ENCODE data around the gene TJP2. TPM values are rescaled to one million over a fixed set of nuclear protein-coding genes. Genes with fewer than 3 reads are reported as not detected.

Gene TJP2
- total RNA-seq, 1 experiment from 2014 or later: 15.2 TPM

- DNase-seq (ENCODE audit: low read depth, low spot score): no peak
- in situ Hi-C loops (cut with HindIII; ENCODE audit: low pct_unique_long_range_greater_than_20kb, low sequenced_read_pairs): no loop called here
These were observed 63.7 kb downstream of the TJP2 start for GRCh38 chr9:69237702-69238295.

GRCh38 chr9:69243116-69243515 lies 69.0 kb downstream of the TJP2 start:
- in situ Hi-C loops (cut with HindIII; ENCODE audit: low pct_unique_long_range_greater_than_20kb, low sequenced_read_pairs): no loop called here
- peak; percentile 92 for DNase-seq (ENCODE audit: low read depth, low spot score)

GRCh38 chr9:69246629-69247028 lies 72.6 kb downstream of the TJP2 start:
- DNase-seq (ENCODE audit: low read depth, low spot score): no peak
- in situ Hi-C loops (cut with HindIII; ENCODE audit: low pct_unique_long_range_greater_than_20kb, low sequenced_read_pairs): no loop called here

- in situ Hi-C loops (cut with HindIII; ENCODE audit: low pct_unique_long_range_greater_than_20kb, low sequenced_read_pairs): no loop called here
These were observed 73.9 kb downstream of the TJP2 start for GRCh38 chr9:69248005-69248404.

GRCh38 chr9:69249337-69249736 lies 75.3 kb downstream of the TJP2 start:
- no peak for DNase-seq (ENCODE audit: low read depth, low spot score)

More at GRCh38 chr9:69248005-69248404, 73.9 kb downstream of the TJP2 start:
- no peak for DNase-seq (ENCODE audit: low read depth, low spot score)

GRCh38 chr9:69250681-69251080 lies 76.6 kb downstream of the TJP2 start:
- in situ Hi-C loops (cut with HindIII; ENCODE audit: low pct_unique_long_range_greater_than_20kb, low sequenced_read_pairs): no loop called here
- no peak for DNase-seq (ENCODE audit: low read depth, low spot score)

More at GRCh38 chr9:69249337-69249736, 75.3 kb downstream of the TJP2 start:
- in situ Hi-C loops (cut with HindIII; ENCODE audit: low pct_unique_long_range_greater_than_20kb, low sequenced_read_pairs): no loop called here

GRCh38 chr9:69252436-69252835 lies 78.4 kb downstream of the TJP2 start:
- in situ Hi-C loops (cut with HindIII; ENCODE audit: low pct_unique_long_range_greater_than_20kb, low sequenced_read_pairs): no loop called here

GRCh38 chr9:69253057-69253456 lies 79.0 kb downstream of the TJP2 start:
- peak; percentile 21 for DNase-seq (ENCODE audit: low read depth, low spot score)
- in situ Hi-C loops (cut with HindIII; ENCODE audit: low pct_unique_long_range_greater_than_20kb, low sequenced_read_pairs): no loop called here

More at GRCh38 chr9:69252436-69252835, 78.4 kb downstream of the TJP2 start:
- no peak for DNase-seq (ENCODE audit: low read depth, low spot score)

- in situ Hi-C loops (cut with HindIII; ENCODE audit: low pct_unique_long_range_greater_than_20kb, low sequenced_read_pairs): no loop called here
- no peak for DNase-seq (ENCODE audit: low read depth, low spot score)
These were observed 80.1 kb downstream of the TJP2 start for GRCh38 chr9:69254223-69254622.

- no peak for DNase-seq (ENCODE audit: low read depth, low spot score)
- in situ Hi-C loops (cut with HindIII; ENCODE audit: low pct_unique_long_range_greater_than_20kb, low sequenced_read_pairs): no loop called here
These were observed 81.5 kb downstream of the TJP2 start for GRCh38 chr9:69255591-69255990.

GRCh38 chr9:69258551-69258950 lies 84.5 kb downstream of the TJP2 start:
- no peak for DNase-seq (ENCODE audit: low read depth, low spot score)

GRCh38 chr9:69260161-69260560 lies 86.1 kb downstream of the TJP2 start:
- DNase-seq (ENCODE audit: low read depth, low spot score): no peak
- in situ Hi-C loops (cut with HindIII; ENCODE audit: low pct_unique_long_range_greater_than_20kb, low sequenced_read_pairs): no loop called here

More at GRCh38 chr9:69258551-69258950, 84.5 kb downstream of the TJP2 start:
- in situ Hi-C loops (cut with HindIII; ENCODE audit: low pct_unique_long_range_greater_than_20kb, low sequenced_read_pairs): no loop called here

- DNase-seq (ENCODE audit: low read depth, low spot score): peak; percentile 11
- in situ Hi-C loops (cut with HindIII; ENCODE audit: low pct_unique_long_range_greater_than_20kb, low sequenced_read_pairs): no loop called here
These were observed 87.6 kb downstream of the TJP2 start for GRCh38 chr9:69261636-69262035.

GRCh38 chr9:69264526-69264925 lies 90.4 kb downstream of the TJP2 start:
- in situ Hi-C loops (cut with HindIII; ENCODE audit: low pct_unique_long_range_greater_than_20kb, low sequenced_read_pairs): no loop called here
- DNase-seq (ENCODE audit: low read depth, low spot score): no peak

GRCh38 chr9:69265891-69266290 lies 91.8 kb downstream of the TJP2 start:
- DNase-seq (ENCODE audit: low read depth, low spot score): no peak
- in situ Hi-C loops (cut with HindIII; ENCODE audit: low pct_unique_long_range_greater_than_20kb, low sequenced_read_pairs): no loop called here

GRCh38 chr9:69272212-69272611 lies 98.1 kb downstream of the TJP2 start:
- in situ Hi-C loops (cut with HindIII; ENCODE audit: low pct_unique_long_range_greater_than_20kb, low sequenced_read_pairs): no loop called here
- no peak for DNase-seq (ENCODE audit: low read depth, low spot score)

- no peak for DNase-seq (ENCODE audit: low read depth, low spot score)
- in situ Hi-C loops (cut with HindIII; ENCODE audit: low pct_unique_long_range_greater_than_20kb, low sequenced_read_pairs): no loop called here
These were observed 99.1 kb downstream of the TJP2 start for GRCh38 chr9:69273161-69273560.

GRCh38 chr9:69276775-69277174 lies 102.7 kb downstream of the TJP2 start:
- no peak for DNase-seq (ENCODE audit: low read depth, low spot score)
- in situ Hi-C loops (cut with HindIII; ENCODE audit: low pct_unique_long_range_greater_than_20kb, low sequenced_read_pairs): no loop called here

- in situ Hi-C loops (cut with HindIII; ENCODE audit: low pct_unique_long_range_greater_than_20kb, low sequenced_read_pairs): no loop called here
- no peak for DNase-seq (ENCODE audit: low read depth, low spot score)
These were observed 105.1 kb downstream of the TJP2 start for GRCh38 chr9:69279084-69279731.

Measured in SK-MEL-5 (cell line).